Natural killer cell treated with Interleukin-12 subunit alpha and Interleukin-12 subunit beta and Interleukin-15 and Interleukin-18, amount 100 ng/mL, for 72 hours (primary cell): ENCODE results near the gene MDFI. TPM values are rescaled to one million over a fixed set of nuclear protein-coding genes. Genes with fewer than 3 reads are reported as not detected.

ENCODE experiments used
- ATAC-seq, 2 donors: fragments of 150-1000 bp; cut with Tn5 transposase in 1 of 2; sonication (Bioruptor Pico), chemical (Tn5 transposase) in 1 of 2; 2 replicates each; pipeline ENCODE4 v1.10.0; 2021
- DNase-seq: peaks from one replicate; pipeline ENCODE4 v3.0.0; 2022; ENCODE audit warnings: low spot score
- H3K27ac Mint-ChIP-seq, 2 donors: 1 replicate in 1 of 2; 2 replicates in 1 of 2; pipeline ENCODE4 v1.8.0; 2022; ENCODE audit warnings: mixed read lengths in 2 of 2, mild to moderate bottlenecking in 1 of 2, moderate library complexity in 1 of 2
- H3K27me3 Mint-ChIP-seq, 2 donors: 1 replicate in 1 of 2; 2 replicates in 1 of 2; pipeline ENCODE4 v1.8.0; 2022; ENCODE audit warnings: mixed read lengths in 2 of 2
- H3K36me3 Mint-ChIP-seq: one replicate; pipeline ENCODE4 v1.8.0; 2022; ENCODE audit warnings: mixed read lengths
- H3K4me1 Mint-ChIP-seq, 2 donors: 1 replicate in 1 of 2; 2 replicates in 1 of 2; pipeline ENCODE4 v1.8.0; 2022; ENCODE audit warnings: low read depth in 2 of 2, mixed read lengths in 2 of 2, mild to moderate bottlenecking in 1 of 2
- H3K4me3 Mint-ChIP-seq: one replicate; pipeline ENCODE4 v1.8.0; 2022; ENCODE audit warnings: mixed read lengths
- H3K9me3 Mint-ChIP-seq: 2 replicates; pipeline ENCODE4 v1.8.0; 2022; ENCODE audit warnings: mixed read lengths
- total RNA-seq, 2 donors: library from RNA; stranded (reverse); gene quantifications; one replicate each; pipeline ENCODE4 v1.2.3, GENCODE V29; 2022

Gene MDFI
- total RNA-seq, 2 donors from 2014 or later, result not detected

DNA sequence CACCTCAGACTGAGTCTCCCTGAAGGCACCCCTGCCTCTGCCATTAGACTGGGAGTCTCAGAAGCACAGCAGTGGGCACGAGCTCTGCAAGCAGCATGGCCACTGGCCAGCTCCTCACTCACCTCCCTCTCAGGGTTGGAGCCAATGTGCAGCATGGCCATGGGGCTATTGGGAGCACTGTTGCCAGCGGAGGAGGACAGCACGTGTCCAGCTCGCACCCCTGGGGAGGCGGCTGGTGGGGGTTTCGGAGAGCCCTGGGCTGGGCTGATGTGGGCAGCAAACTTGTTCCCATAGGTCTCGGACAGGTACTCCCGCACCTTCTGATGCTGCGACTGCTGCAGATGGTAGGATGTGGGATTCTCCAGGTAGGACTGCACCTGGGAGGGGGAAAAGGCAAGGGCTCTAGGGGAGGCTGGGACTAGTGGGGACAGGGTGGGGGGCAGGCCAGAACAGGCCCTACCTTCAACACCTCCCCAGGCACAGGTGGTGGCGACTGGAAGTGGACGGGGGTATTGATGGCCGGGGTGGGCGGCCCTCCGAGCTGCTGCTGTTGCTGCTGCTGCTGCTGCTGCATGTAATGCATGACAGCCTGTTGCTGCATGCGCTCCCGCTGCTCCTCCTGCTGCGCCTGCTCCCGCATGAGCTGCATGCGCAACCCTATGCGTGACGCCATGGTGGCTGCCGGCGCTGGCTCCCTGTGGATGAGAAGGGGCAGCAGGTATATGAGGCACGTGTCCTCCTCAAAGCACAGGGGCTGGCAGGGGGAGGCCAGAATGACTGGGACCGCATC is 52.5 kb downstream of the MDFI start:
- Mint-ChIP-seq H3K4me3 (no peak overlapping the region), H3K36me3 (no peaks in the 10 kb centered on the region), H3K27ac (peak overlapping the region in 1 of 2 donors; percentile 82), H3K4me1 (peaks cover 27 to 29% of the 10 kb centered on the region in 2 donors), H3K27me3 (no peaks in the 10 kb centered on the region), H3K9me3 (no peaks in the 10 kb centered on the region)
- DNase-seq (no peak), ATAC-seq (no peak)

DNA sequence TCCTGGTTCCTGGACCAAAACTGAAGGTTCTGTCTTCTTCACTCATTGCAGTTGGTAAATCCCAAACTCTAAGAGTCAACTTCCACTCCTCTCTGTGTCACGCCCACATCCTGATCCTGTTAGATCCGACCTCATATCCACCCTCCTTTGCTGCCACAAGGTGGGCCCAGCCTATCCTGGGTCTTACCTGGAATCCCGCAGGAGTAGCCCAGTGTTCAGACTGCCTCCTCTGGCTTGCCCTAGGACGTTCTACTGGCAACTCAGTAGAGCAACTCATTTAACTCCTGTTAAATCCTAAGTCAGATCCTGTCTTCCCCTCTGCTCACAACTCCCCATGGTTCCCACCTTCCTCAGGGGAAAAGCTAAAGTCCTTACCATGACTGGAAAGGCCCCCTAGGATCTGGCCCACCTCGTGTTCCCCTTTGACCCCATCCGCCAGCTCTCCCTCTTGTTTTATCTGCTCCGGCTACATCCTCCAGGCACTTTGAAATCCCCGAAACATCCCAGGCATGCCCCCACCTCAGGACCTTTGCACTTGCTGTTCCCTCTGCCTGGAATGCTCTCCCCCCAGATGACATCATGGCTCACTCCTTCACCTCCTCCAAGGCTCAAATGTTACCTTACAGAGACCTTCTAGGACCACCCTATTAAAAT is 53.3 kb downstream of the MDFI start:
- DNase-seq (no peak), ATAC-seq (no peak)
- peak overlapping the region in 1 of 2 donors; percentile 32 for H3K27ac Mint-ChIP-seq
- H3K36me3 Mint-ChIP-seq, result no peaks in the 10 kb centered on the region
- H3K9me3 Mint-ChIP-seq, result no peaks in the 10 kb centered on the region
- H3K27me3 Mint-ChIP-seq, result no peaks in the 10 kb centered on the region
- peaks cover 27 to 29% of the 10 kb centered on the region in 2 donors for H3K4me1 Mint-ChIP-seq
- H3K4me3 Mint-ChIP-seq, result no peak overlapping the region

- Mint-ChIP-seq H3K27me3 (no peaks in the 10 kb centered on the region), H3K27ac (peak overlapping the region in 1 of 2 donors; percentile 32), H3K4me3 (no peak overlapping the region), H3K9me3 (no peaks in the 10 kb centered on the region), H3K36me3 (no peaks in the 10 kb centered on the region), H3K4me1 (peaks cover 27 to 32% of the 10 kb centered on the region in 2 donors)
- ATAC-seq (no peak), DNase-seq (no peak)
These were observed 53.9 kb downstream of the MDFI start for GRCh38 chr6:41692080-41692675.

- Mint-ChIP-seq H3K27me3 (no peaks in the 10 kb centered on the region), H3K9me3 (no peaks in the 10 kb centered on the region), H3K4me3 (no peak overlapping the region), H3K4me1 (peaks cover 27 to 34% of the 10 kb centered on the region in 2 donors), H3K36me3 (no peaks in the 10 kb centered on the region), H3K27ac (no peak overlapping the region)
- DNase-seq (no peak), ATAC-seq (no peak)
These were observed 54.5 kb downstream of the MDFI start for GRCh38 chr6:41692730-41693129.

GRCh38 chr6:41693281-41694240 is 55.3 kb downstream of the MDFI start:
- Mint-ChIP-seq H3K4me3 (no peak overlapping the region), H3K4me1 (peaks cover 28 to 34% of the 10 kb centered on the region in 2 donors), H3K27ac (no peak overlapping the region), H3K36me3 (no peaks in the 10 kb centered on the region), H3K27me3 (no peaks in the 10 kb centered on the region), H3K9me3 (no peaks in the 10 kb centered on the region)
- ATAC-seq (no peak), DNase-seq (no peak)

GRCh38 chr6:41694815-41695526 is 56.7 kb downstream of the MDFI start:
- Mint-ChIP-seq H3K27me3 (no peaks in the 10 kb centered on the region), H3K4me3 (no peak overlapping the region), H3K9me3 (no peaks in the 10 kb centered on the region), H3K36me3 (no peaks in the 10 kb centered on the region), H3K27ac (peak overlapping the region in 1 of 2 donors; percentile 77), H3K4me1 (peaks cover 34 to 39% of the 10 kb centered on the region in 2 donors)
- DNase-seq, result no peak
- no peak for ATAC-seq

GRCh38 chr6:41695825-41696224 is 57.6 kb downstream of the MDFI start:
- Mint-ChIP-seq H3K4me1 (peaks cover 34 to 36% of the 10 kb centered on the region in 2 donors), H3K4me3 (no peak overlapping the region), H3K27me3 (no peaks in the 10 kb centered on the region), H3K27ac (no peak overlapping the region), H3K9me3 (no peaks in the 10 kb centered on the region), H3K36me3 (no peaks in the 10 kb centered on the region)
- ATAC-seq, result no peak
- DNase-seq, result no peak

DNA sequence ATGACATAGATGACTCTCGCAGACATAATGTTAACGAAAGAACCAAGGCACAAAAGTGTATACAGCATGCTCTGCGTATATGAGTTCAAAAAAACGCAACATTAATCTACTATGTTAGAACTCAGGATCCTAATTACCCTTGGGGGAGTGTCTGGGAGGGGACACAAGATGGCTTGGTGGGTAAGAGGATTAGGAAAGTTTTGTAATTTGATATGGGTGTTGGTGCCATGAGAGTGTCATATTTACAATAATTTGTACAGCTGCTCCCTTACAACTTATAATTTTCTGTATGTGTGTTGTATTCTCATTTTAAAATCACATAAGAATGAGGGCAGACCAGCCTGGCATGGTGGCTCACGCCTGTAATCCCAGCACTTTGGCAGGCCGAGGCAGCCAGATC is 58.5 kb downstream of the MDFI start:
- H3K27me3 Mint-ChIP-seq, result no peaks in the 10 kb centered on the region
- no peak overlapping the region for H3K4me3 Mint-ChIP-seq
- H3K36me3 Mint-ChIP-seq, result no peaks in the 10 kb centered on the region
- ATAC-seq (no peak), DNase-seq (no peak)
- H3K27ac Mint-ChIP-seq, result no peak overlapping the region
- H3K9me3 Mint-ChIP-seq, result no peaks in the 10 kb centered on the region
- H3K4me1 Mint-ChIP-seq, result peaks cover 36 to 37% of the 10 kb centered on the region in 2 donors

- no peak for DNase-seq
- H3K36me3 Mint-ChIP-seq, result no peaks in the 10 kb centered on the region
These were observed 59.9 kb downstream of the MDFI start for GRCh38 chr6:41697861-41698781.

GRCh38 chr6:41699063-41699462 is 60.8 kb downstream of the MDFI start:
- Mint-ChIP-seq H3K4me1 (peaks cover 33 to 38% of the 10 kb centered on the region in 2 donors), H3K9me3 (no peaks in the 10 kb centered on the region)

More at GRCh38 chr6:41697861-41698781, 59.9 kb downstream of the MDFI start:
- Mint-ChIP-seq H3K27me3 (no peaks in the 10 kb centered on the region), H3K27ac (peak overlapping the region; percentile 58 to 80), H3K4me3 (no peak overlapping the region), H3K4me1 (peaks cover 32 to 33% of the 10 kb centered on the region in 2 donors), H3K9me3 (no peaks in the 10 kb centered on the region)
- ATAC-seq, result no peak

GRCh38 chr6:41700463-41701347 is 62.4 kb downstream of the MDFI start:
- DNase-seq, result no peak
- ATAC-seq, result no peak
- no peaks in the 10 kb centered on the region for H3K27me3 Mint-ChIP-seq
- H3K4me3 Mint-ChIP-seq, result no peak overlapping the region
- no peaks in the 10 kb centered on the region for H3K36me3 Mint-ChIP-seq
- H3K4me1 Mint-ChIP-seq, result peaks cover 42 to 48% of the 10 kb centered on the region in 2 donors
- peak overlapping the region in 1 of 2 donors; percentile 80 for H3K27ac Mint-ChIP-seq
- H3K9me3 Mint-ChIP-seq, result no peaks in the 10 kb centered on the region

More at GRCh38 chr6:41699063-41699462, 60.8 kb downstream of the MDFI start:
- Mint-ChIP-seq H3K4me3 (no peak overlapping the region), H3K27ac (peak overlapping the region; percentile 58 to 80), H3K36me3 (no peaks in the 10 kb centered on the region), H3K27me3 (no peaks in the 10 kb centered on the region)
- DNase-seq (no peak), ATAC-seq (peak; percentile 78 to 81)
